Activated naive CD8-positive, alpha-beta T cell (primary cell): Measurements from ENCODE around the gene MUSK.
"Not testable (repeated sequence)": the region's sequence is repeated elsewhere in the genome, so short reads cannot be mapped to it uniquely, and the experiment has no call there.

Experiments used
- H3K27ac Mint-ChIP-seq: one replicate; pipeline ENCODE4 v1.8.0; 2021; ENCODE audit warnings: mixed read lengths
- H3K27me3 Mint-ChIP-seq: one replicate; pipeline ENCODE4 v1.8.0; 2021; ENCODE audit warnings: mixed read lengths
- H3K36me3 Mint-ChIP-seq: one replicate; pipeline ENCODE4 v1.8.0; 2021; ENCODE audit warnings: mixed read lengths
- H3K4me1 Mint-ChIP-seq: one replicate; pipeline ENCODE4 v1.8.0; 2021; ENCODE audit warnings: low read depth, mixed read lengths
- H3K4me3 Mint-ChIP-seq: one replicate; pipeline ENCODE4 v1.8.0; 2021; ENCODE audit warnings: mild to moderate bottlenecking, mixed read lengths
- H3K9me3 Mint-ChIP-seq: one replicate; pipeline ENCODE4 v1.8.0; 2021; ENCODE audit warnings: low read depth, mixed read lengths

MUSK gene

GRCh38 chr9:110659891-110660541 lies 8.6 kb upstream of the MUSK start:
- Mint-ChIP-seq H3K27me3 (no peaks in the 10 kb centered on the region), H3K4me3 (no peak overlapping the region), H3K27ac (no peak overlapping the region), H3K4me1 (no peaks in the 10 kb centered on the region), H3K36me3 (no peaks in the 10 kb centered on the region), H3K9me3 (no peaks in the 10 kb centered on the region)

GRCh38 chr9:110669433-110669832 lies 842 bp downstream of the MUSK start:
- Mint-ChIP-seq H3K4me3 (no peak overlapping the region), H3K27me3 (no peaks in the 10 kb centered on the region), H3K9me3 (no peaks in the 10 kb centered on the region), H3K36me3 (no peaks in the 10 kb centered on the region), H3K4me1 (no peaks in the 10 kb centered on the region), H3K27ac (no peak overlapping the region)

DNA sequence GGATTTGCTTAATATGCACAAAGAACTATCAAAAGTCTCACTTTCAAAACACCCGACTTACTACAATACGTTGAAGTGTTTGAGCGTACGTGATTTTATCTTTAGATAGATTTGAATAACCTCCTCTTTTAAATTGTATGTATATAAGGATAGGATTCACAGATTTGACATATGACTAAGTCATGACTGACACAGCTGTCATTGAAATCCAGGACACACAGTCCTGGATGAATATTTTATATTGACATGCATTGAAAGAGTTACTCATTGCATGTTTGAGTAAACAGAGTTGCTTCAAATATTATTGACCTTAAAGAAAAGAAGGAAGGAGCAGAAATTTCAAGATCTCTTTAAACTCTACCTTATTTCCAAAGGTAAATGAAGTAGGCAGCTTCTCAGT lies 3.3 kb downstream of the MUSK start:
- Mint-ChIP-seq H3K27me3 (no peaks in the 10 kb centered on the region), H3K9me3 (no peaks in the 10 kb centered on the region), H3K27ac (no peak overlapping the region), H3K4me3 (no peak overlapping the region), H3K4me1 (no peaks in the 10 kb centered on the region), H3K36me3 (no peaks in the 10 kb centered on the region)

GRCh38 chr9:110672873-110673510 lies 4.4 kb downstream of the MUSK start:
- H3K36me3 Mint-ChIP-seq, result no peaks in the 10 kb centered on the region
- peaks cover 8% of the 10 kb centered on the region for H3K9me3 Mint-ChIP-seq
- no peak overlapping the region for H3K27ac Mint-ChIP-seq
- no peaks in the 10 kb centered on the region for H3K27me3 Mint-ChIP-seq
- no peaks in the 10 kb centered on the region for H3K4me1 Mint-ChIP-seq
- no peak overlapping the region for H3K4me3 Mint-ChIP-seq

DNA sequence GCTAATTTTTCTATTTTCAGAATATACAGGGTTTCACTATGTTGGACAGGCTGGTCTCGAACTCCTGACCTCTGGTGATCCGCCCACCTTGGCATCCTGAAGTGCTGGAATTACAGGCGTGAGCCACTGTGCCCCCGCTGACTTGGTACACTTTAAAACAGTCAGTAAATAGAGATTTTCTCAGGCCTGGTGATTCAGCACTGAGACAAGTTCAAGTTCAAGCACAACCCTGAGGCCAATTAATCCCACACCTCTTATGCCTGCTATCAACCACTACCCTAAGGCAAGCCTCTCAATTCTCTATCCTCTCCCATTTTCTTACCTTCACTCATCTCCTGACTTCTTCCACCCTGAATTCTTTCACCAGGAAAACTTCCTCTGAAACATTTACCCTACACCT lies 18.9 kb downstream of the MUSK start:
- Mint-ChIP-seq H3K4me3 (no peak overlapping the region), H3K9me3 (no peaks in the 10 kb centered on the region), H3K4me1 (no peaks in the 10 kb centered on the region), H3K27me3 (peaks cover 2% of the 10 kb centered on the region), H3K36me3 (no peaks in the 10 kb centered on the region), H3K27ac (no peak overlapping the region)

- no peaks in the 10 kb centered on the region for H3K4me1 Mint-ChIP-seq
Observed at GRCh38 chr9:110688329-110688728, 19.7 kb downstream of the MUSK start.

GRCh38 chr9:110691002-110691549 lies 22.5 kb downstream of the MUSK start:
- peaks cover 2% of the 10 kb centered on the region for H3K27me3 Mint-ChIP-seq
- no peaks in the 10 kb centered on the region for H3K9me3 Mint-ChIP-seq
- no peaks in the 10 kb centered on the region for H3K36me3 Mint-ChIP-seq
- no peak overlapping the region for H3K4me3 Mint-ChIP-seq
- H3K4me1 Mint-ChIP-seq, result no peaks in the 10 kb centered on the region
- no peak overlapping the region for H3K27ac Mint-ChIP-seq

More at GRCh38 chr9:110688329-110688728, 19.7 kb downstream of the MUSK start:
- H3K9me3 Mint-ChIP-seq, result no peaks in the 10 kb centered on the region
- no peaks in the 10 kb centered on the region for H3K36me3 Mint-ChIP-seq
- no peak overlapping the region for H3K4me3 Mint-ChIP-seq
- H3K27ac Mint-ChIP-seq, result no peak overlapping the region
- H3K27me3 Mint-ChIP-seq, result peaks cover 2% of the 10 kb centered on the region

GRCh38 chr9:110695846-110696245 lies 27.3 kb downstream of the MUSK start:
- H3K27me3 Mint-ChIP-seq, H3K9me3 Mint-ChIP-seq, H3K4me3 Mint-ChIP-seq, H3K4me1 Mint-ChIP-seq, H3K36me3 Mint-ChIP-seq, H3K27ac Mint-ChIP-seq: not testable (repeated sequence)

DNA sequence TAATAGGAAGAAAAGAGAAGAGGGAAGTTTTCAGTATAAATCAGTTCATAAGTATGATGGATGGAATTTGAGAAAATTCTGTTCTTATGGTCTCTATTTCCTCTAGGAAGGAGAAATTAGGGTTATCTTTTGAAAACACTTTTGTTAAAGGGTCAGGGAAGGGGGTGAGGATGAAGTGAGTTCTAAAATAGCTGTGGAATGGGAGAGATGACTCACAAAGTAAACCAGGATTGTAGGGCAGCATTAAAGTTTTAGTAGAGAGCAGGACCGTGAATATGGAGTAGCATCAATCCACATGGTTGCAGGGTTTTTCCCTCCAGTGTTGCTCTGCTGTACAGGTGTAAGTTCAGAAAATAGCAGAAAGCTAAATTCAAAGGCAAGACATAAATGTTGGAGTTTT lies 32.4 kb downstream of the MUSK start:
- Mint-ChIP-seq H3K27ac (no peak overlapping the region), H3K27me3 (no peaks in the 10 kb centered on the region), H3K4me1 (no peaks in the 10 kb centered on the region), H3K4me3 (no peak overlapping the region), H3K9me3 (no peaks in the 10 kb centered on the region), H3K36me3 (no peaks in the 10 kb centered on the region)

DNA sequence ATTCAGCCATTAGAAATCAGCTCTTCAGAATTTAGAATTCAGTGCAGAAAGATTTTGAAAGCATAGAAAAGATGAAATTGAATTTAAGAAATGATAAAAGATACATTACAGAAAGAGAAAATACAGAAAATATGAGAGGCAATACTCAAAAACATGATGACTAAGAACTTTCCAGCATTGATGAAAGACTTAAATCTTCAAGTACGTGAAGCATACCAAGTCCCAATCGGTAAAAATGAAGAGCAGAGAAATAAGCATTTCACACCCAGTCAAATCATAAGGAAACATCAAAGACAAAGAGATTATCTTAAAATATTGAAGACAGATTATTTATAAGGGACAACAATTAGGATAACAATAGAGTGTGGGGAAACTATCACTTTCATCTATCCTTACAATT lies 35.1 kb downstream of the MUSK start:
- Mint-ChIP-seq H3K27me3 (no peaks in the 10 kb centered on the region), H3K4me1 (no peaks in the 10 kb centered on the region), H3K9me3 (no peaks in the 10 kb centered on the region), H3K36me3 (no peaks in the 10 kb centered on the region), H3K4me3 (no peak overlapping the region), H3K27ac (no peak overlapping the region)

DNA sequence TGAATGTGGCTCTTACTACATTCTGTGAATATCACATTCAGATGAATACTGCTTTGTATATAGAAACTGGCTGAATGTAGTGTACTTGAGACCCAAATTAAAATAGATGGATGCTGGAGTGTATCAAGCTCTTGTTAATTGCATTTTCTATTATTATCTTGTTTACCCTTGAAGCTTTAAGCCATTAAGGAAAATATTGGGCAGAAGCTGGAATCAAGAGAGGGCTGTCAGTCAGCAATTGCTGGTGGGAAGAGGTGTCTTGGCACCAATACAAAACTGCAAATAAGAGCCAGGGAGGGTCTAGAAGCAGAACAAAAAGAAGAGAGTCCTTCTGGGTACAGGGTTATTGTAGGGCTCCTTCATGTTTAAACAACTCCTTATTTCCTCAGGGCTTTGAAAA lies 38.8 kb downstream of the MUSK start:
- H3K36me3 Mint-ChIP-seq, result no peaks in the 10 kb centered on the region
- no peak overlapping the region for H3K27ac Mint-ChIP-seq
- H3K9me3 Mint-ChIP-seq, result no peaks in the 10 kb centered on the region
- no peak overlapping the region for H3K4me3 Mint-ChIP-seq
- no peaks in the 10 kb centered on the region for H3K27me3 Mint-ChIP-seq
- H3K4me1 Mint-ChIP-seq, result no peaks in the 10 kb centered on the region

- no peak overlapping the region for H3K4me3 Mint-ChIP-seq
- H3K36me3 Mint-ChIP-seq, result no peaks in the 10 kb centered on the region
- H3K27ac Mint-ChIP-seq, result no peak overlapping the region
- H3K9me3 Mint-ChIP-seq, result no peaks in the 10 kb centered on the region
- no peaks in the 10 kb centered on the region for H3K27me3 Mint-ChIP-seq
- no peaks in the 10 kb centered on the region for H3K4me1 Mint-ChIP-seq
Observed at GRCh38 chr9:110710420-110710819, 41.8 kb downstream of the MUSK start.

DNA sequence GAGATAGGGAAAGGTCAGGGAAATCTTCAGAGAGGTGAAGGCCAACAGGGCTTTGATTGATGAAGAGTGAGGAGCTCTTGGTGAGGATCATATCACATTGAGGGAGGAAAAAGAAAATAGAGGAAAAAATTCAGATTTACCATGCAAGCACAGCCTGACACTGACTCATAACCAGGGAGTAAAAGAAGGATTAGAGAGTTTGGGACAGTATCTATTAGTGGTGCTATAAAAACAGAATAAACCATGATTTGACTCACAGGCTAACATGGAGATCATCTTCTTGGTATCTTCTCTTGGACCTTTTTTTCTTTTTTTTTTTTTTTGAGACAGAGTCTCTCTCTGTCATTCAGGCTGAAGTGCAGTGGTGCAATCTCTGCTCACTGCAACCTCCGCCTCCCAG lies 44.4 kb downstream of the MUSK start:
- no peaks in the 10 kb centered on the region for H3K9me3 Mint-ChIP-seq
- H3K27me3 Mint-ChIP-seq, result peaks cover 2% of the 10 kb centered on the region
- H3K4me1 Mint-ChIP-seq, result no peaks in the 10 kb centered on the region
- no peak overlapping the region for H3K4me3 Mint-ChIP-seq
- no peaks in the 10 kb centered on the region for H3K36me3 Mint-ChIP-seq
- H3K27ac Mint-ChIP-seq, result no peak overlapping the region

- Mint-ChIP-seq H3K4me1 (no peaks in the 10 kb centered on the region), H3K27me3 (peaks cover 2% of the 10 kb centered on the region), H3K9me3 (peaks cover 5% of the 10 kb centered on the region), H3K4me3 (no peak overlapping the region), H3K36me3 (no peaks in the 10 kb centered on the region), H3K27ac (no peak overlapping the region)
Observed at GRCh38 chr9:110714314-110714713, 45.7 kb downstream of the MUSK start.

- H3K27ac Mint-ChIP-seq, result no peak overlapping the region
- peaks cover 3% of the 10 kb centered on the region for H3K9me3 Mint-ChIP-seq
- H3K4me3 Mint-ChIP-seq, result no peak overlapping the region
- H3K36me3 Mint-ChIP-seq, result no peaks in the 10 kb centered on the region
- no peaks in the 10 kb centered on the region for H3K27me3 Mint-ChIP-seq
- H3K4me1 Mint-ChIP-seq, result no peaks in the 10 kb centered on the region
Observed at GRCh38 chr9:110728058-110728457, 59.5 kb downstream of the MUSK start.

- H3K27me3 Mint-ChIP-seq, result no peaks in the 10 kb centered on the region
- no peaks in the 10 kb centered on the region for H3K4me1 Mint-ChIP-seq
- H3K4me3 Mint-ChIP-seq, result no peak overlapping the region
- H3K36me3 Mint-ChIP-seq, result no peaks in the 10 kb centered on the region
- H3K27ac Mint-ChIP-seq, result no peak overlapping the region
- H3K9me3 Mint-ChIP-seq, result peaks cover 3% of the 10 kb centered on the region
Observed at GRCh38 chr9:110729641-110730040, 61.0 kb downstream of the MUSK start.
